H7 (cell line): ENCODE measurements around the gene FRMD4A. TPM values are rescaled to one million over a fixed set of nuclear protein-coding genes. Genes with fewer than 3 reads are reported as not detected.

ENCODE experiments used
- DNase-seq: peaks from one replicate; pipeline ENCODE4 v3.0.0; 2012
- H3K27me3 ChIP-seq: 2 replicates; pipeline ENCODE4 v1.6.0; 2011; ENCODE audit warnings: mild to moderate bottlenecking, low read length; ENCODE audit not compliant: control insufficient read depth, insufficient read depth
- H3K36me3 ChIP-seq: replicated peaks from 2 replicates; pipeline ENCODE4 v1.5.1; 2011; ENCODE audit warnings: low read length; ENCODE audit not compliant: control insufficient read depth, insufficient read depth
- H3K4me3 ChIP-seq: 2 replicates; pipeline ENCODE4 v1.5.1; 2011; ENCODE audit warnings: low read depth, mild to moderate bottlenecking, control low read depth, low read length, moderate library complexity; ENCODE audit not compliant: insufficient read depth
- total RNA-seq: library from RNA; depleted of rRNA; stranded (reverse); fragments of >200 nt; shearing (Covaris generic); gene quantifications from 2 replicates; pipeline ENCODE4 v1.2.3, GENCODE V29; 2014

FRMD4A gene
- total RNA-seq, 1 experiment from 2014 or later: 10.8 TPM

DNA sequence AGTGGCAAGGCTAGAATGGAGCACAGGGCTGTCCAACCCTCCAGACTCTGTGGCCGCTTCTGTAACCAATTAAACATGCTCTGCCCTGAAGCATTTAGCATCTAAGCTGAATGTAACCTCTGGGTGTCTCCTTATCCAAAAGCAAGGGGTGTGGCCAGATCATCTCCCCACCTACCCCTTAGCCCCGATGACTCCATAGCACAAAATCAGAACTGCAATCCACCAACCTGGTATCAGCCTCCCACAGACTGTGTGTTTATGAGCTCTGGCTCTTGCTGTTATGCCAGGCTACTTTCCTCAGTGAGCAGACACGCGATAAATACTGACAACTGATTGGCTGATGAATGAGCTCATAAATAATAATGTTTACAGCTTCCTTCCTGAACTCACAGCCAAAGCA lies 3.2 kb downstream of the FRMD4A start:
- no peak for DNase-seq
- Histone ChIP-seq H3K4me3 (no peak overlapping the region), H3K27me3 (no peaks in the 10 kb centered on the region), H3K36me3 (no peaks in the 10 kb centered on the region)

DNA sequence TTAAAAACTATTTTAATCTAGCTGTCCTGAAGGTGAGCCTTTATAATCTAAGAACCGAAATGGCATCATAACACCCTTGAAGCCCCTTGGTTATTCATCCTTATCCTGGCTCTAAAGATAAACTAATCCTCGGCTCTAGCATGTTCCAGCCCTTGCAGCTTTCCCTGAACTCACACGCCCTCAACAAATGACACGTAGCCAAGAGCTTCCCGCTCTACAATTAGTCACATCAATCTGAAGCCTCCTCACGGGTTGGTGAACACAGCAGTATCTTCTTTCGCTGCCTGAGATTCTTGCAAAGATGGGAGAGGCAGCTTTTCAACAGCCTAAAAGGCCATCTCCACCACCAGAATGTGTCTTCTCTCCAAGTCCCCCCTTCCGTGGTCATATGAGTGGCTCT lies 4.1 kb downstream of the FRMD4A start:
- Histone ChIP-seq H3K36me3 (no peaks in the 10 kb centered on the region), H3K4me3 (no peak overlapping the region), H3K27me3 (no peaks in the 10 kb centered on the region)
- DNase-seq: no peak

GRCh38 chr10:14325325-14325955 lies 5.3 kb downstream of the FRMD4A start:
- H3K27me3 ChIP-seq: no peaks in the 10 kb centered on the region
- no peaks in the 10 kb centered on the region for H3K36me3 ChIP-seq

GRCh38 chr10:14322526-14323188 lies 8.1 kb downstream of the FRMD4A start:
- Histone ChIP-seq H3K4me3 (no peak overlapping the region), H3K27me3 (no peaks in the 10 kb centered on the region), H3K36me3 (no peaks in the 10 kb centered on the region)
- DNase-seq: no peak

More at GRCh38 chr10:14325325-14325955, 5.3 kb downstream of the FRMD4A start:
- no peak overlapping the region for H3K4me3 ChIP-seq
- DNase-seq: peak; percentile 39

DNA sequence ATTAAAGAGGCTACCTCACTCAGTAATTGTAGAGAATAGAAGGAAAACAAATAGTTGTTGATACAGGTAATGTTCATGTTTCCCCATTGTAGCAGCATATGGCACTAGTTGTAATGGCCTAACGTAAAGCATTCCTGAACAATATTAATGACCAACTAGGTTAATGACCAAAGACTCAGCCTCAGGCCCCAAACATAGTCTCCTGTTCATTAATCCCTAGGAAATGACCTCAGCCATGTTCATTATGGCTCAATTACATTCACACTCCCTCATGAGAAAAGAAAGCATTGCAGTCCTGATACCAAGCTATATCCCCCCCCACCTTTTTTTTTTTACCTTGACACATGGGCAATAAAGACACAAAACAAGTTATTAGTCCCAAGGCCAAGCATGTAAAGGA lies 12.7 kb downstream of the FRMD4A start:
- no peak overlapping the region for H3K4me3 ChIP-seq
- H3K27me3 ChIP-seq: no peaks in the 10 kb centered on the region
- DNase-seq: no peak
- no peaks in the 10 kb centered on the region for H3K36me3 ChIP-seq

DNA sequence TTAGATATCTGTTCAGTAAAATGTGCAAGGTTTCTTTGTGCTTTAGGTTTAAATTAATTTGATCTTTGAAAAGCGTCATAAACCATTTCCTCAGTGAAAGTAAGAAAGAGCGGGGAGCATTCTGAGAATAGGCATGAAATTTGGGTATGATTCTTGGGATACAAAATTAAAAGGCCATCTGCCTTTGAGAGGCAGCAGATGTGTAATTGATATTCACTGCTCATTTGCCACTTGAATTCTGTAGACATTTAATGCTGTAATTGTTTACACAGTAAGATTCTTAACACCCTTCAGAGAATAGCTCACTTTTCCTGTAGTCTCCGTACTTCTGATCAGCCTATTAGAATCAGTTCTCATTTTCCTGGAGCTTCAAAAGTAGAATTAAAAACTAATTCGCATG lies 18.7 kb downstream of the FRMD4A start:
- H3K36me3 ChIP-seq: no peaks in the 10 kb centered on the region
- H3K4me3 ChIP-seq: no peak overlapping the region
- no peaks in the 10 kb centered on the region for H3K27me3 ChIP-seq
- DNase-seq: no peak

DNA sequence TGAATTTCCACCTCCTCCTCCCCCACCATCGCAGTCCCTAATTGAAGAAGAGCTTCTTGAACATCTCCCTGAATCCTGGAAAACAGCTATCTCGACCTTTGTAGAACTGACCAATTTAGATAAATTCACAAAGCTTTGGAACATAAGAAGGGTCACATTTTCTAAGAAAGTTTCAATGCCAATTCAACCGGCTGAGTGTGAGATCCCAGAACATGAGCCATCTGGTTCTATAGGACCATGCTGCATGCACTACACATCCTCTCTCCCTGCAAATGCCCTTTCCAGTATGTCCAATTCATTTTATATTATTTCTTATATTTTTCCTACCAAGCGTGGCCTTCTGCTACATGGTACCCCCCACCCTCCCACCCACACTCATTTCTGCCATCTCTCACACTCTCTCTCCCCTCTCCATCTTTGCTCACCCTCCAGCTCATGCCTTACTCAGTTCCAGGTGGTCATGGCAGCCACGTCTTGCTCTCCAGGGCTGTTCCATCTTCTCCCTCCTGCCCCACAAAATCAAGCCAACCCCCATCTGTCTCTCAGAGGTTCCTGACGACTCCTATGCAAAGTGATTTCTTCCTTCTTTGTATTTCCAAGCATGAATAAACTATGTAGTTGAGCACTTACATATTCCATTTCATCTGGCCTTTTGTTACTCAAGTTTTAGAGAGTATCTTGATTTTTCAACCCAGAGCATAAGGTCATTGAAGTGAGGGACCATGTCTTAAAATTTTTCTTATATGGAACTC lies 19.3 kb downstream of the FRMD4A start:
- no peak overlapping the region for H3K4me3 ChIP-seq
- no peak for DNase-seq
- no peaks in the 10 kb centered on the region for H3K36me3 ChIP-seq
- no peaks in the 10 kb centered on the region for H3K27me3 ChIP-seq

DNA sequence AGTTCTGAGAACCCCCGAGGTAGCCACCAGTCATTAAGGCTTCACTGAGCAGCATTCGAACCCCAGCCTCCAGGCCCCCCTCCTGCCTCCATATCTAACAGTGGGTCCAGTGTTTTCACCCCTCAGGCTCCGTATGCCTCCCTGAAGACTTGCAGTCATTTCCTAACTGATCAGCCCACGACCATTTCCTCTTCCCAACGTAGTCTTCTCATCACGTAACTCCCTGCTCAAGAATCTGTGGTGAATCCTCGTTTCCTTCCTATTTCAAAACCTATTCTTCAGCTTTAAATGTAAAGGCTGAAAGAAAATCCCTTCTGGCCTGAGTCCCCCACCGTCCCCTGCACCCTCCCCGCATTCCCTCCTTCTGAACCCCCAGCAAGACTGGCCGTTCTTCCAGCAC lies 21.1 kb downstream of the FRMD4A start:
- Histone ChIP-seq H3K4me3 (no peak overlapping the region), H3K27me3 (no peaks in the 10 kb centered on the region), H3K36me3 (no peaks in the 10 kb centered on the region)
- DNase-seq: no peak

DNA sequence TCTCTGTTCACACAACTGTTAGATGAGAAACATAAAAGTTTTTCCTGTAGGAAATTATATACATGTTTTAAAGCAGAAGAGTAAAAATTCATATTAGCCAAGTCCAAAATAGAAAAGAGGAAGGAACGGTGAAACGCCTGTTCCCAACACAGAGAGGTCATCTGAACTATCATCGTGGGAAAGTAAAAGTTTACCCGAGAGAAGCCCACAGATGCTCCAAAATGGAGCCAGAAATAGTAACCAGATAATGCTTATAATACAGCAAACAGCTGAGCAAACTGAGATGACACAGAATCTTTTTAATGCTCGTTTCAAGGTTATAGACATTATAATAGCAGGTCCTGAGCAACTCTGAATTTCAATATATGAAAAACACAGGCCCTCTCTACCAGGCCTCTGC lies 24.5 kb downstream of the FRMD4A start:
- no peaks in the 10 kb centered on the region for H3K27me3 ChIP-seq
- H3K36me3 ChIP-seq: no peaks in the 10 kb centered on the region
- H3K4me3 ChIP-seq: no peak overlapping the region
- no peak for DNase-seq

DNA sequence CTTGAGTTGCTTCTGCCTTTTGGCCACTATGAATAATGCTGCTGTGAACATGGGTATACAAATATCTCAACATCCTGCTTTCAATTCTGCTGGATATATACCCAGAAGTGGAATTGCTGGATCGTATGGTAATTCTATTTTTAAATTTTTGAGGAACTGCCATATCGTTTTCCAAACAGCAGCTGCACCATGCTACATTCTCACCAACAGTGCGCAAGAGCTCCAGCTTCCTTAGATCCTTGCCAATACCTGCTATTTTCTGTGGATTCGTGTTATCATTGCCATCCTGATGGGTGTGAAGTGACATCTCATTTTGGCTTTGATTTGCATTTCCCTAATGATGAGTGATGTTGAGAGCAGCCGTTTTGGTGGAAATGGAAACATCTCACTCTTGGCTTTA lies 26.7 kb downstream of the FRMD4A start:
- Histone ChIP-seq H3K27me3 (no peaks in the 10 kb centered on the region), H3K36me3 (no peaks in the 10 kb centered on the region), H3K4me3 (no peak overlapping the region)
- DNase-seq: no peak

DNA sequence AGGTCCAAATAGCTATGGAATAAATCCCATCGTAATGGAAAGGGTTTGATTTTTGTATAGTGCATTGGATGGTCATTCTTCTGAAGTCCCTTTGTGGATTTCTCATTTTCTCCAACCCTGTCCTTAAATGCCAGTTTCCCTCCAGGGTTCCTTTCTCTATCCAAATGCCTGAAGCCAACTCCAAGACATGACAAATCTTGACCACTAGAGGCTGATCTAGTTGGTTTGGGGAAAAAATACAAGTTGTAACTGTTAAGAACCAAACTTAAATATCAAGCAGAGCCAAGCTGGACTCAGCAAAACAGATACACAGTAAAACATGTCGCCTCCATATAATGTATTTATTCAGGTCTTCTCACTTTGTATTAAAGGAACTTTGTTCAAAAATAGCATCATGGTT lies 28.7 kb downstream of the FRMD4A start:
- peak; percentile 27 for DNase-seq
- Histone ChIP-seq H3K4me3 (no peak overlapping the region), H3K36me3 (no peaks in the 10 kb centered on the region), H3K27me3 (no peaks in the 10 kb centered on the region)

DNA sequence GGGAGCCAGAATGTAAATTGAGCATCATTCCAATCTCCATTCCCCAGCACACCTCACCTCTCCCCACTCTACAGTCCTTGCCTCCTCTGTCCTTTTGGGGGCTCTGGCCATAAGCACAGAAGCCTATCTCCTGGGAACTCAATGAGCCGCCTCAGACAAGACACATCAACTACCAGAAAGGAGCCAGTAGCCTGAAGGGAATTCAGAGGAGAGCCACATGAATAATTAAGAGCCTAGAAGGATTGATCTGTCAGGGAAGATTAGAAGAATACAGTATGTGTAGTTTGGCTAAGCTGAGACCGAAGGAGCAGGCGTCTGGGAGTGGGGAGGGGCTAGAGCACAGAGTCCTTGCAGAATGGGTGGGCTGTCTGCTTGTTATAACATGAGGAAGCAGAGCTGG lies 31.2 kb downstream of the FRMD4A start:
- DNase-seq: no peak
- H3K27me3 ChIP-seq: no peaks in the 10 kb centered on the region
- H3K4me3 ChIP-seq: no peak overlapping the region
- no peaks in the 10 kb centered on the region for H3K36me3 ChIP-seq

- H3K4me3 ChIP-seq: no peak overlapping the region
- no peaks in the 10 kb centered on the region for H3K36me3 ChIP-seq
- H3K27me3 ChIP-seq: no peaks in the 10 kb centered on the region
- no peak for DNase-seq
Measured at GRCh38 chr10:14296065-14296709, 34.5 kb downstream of the FRMD4A start.

DNA sequence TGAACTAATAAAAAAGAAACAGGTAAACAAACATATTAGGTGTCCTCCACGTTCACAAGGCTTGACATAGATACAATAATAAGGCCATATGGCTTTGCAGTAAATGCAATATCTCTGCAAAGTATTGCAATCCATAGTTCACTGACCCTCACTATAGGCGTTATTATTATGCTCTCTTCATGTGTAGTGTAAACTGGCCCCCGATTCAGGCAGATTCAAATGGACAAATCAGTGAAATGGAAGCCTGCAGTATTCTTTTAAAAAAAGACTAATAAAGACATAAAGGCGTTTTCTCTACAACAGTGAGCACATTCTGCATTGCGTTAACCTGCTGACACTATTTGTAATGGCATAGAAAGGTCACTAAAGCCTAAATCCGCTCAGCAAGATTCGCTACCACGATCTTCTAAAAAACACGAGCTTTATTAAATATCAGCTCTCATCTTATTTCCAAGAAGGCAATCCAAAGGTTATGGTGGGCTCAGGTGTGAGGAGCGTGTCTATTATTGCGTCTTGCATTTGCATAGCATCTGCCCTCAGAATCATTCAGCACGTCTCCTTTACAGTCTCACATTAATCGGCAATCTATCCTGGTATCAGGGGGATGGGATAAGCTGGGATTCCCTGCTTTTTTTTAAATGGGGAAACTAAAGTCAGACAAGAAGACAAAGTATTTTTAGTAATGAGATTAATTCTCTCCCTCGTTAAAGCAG lies 36.2 kb downstream of the FRMD4A start:
- no peak for DNase-seq
- H3K36me3 ChIP-seq: no peaks in the 10 kb centered on the region
- no peak overlapping the region for H3K4me3 ChIP-seq
- no peaks in the 10 kb centered on the region for H3K27me3 ChIP-seq
